Rectal smooth muscle tissue (tissue), 1 donor: ENCODE results near the gene DRC7.
"Not testable (repeated sequence)": the region's sequence is repeated elsewhere in the genome, so short reads cannot be mapped to it uniquely, and the experiment has no call there.

Experiments
- H3K27ac ChIP-seq: one replicate; pipeline ENCODE4 v1.7.0; 2013; ENCODE audit warnings: low read depth, low read length, inconsistent platforms
- H3K27me3 ChIP-seq: one replicate; pipeline ENCODE4 v1.7.0; 2013; ENCODE audit warnings: low read length; ENCODE audit not compliant: control insufficient read depth, insufficient read depth
- H3K36me3 ChIP-seq: one replicate; pipeline ENCODE4 v1.7.0; 2013; ENCODE audit warnings: low read length; ENCODE audit not compliant: control insufficient read depth, insufficient read depth
- H3K4me1 ChIP-seq: one replicate; pipeline ENCODE4 v1.7.0; 2013; ENCODE audit warnings: low read length; ENCODE audit not compliant: control insufficient read depth, insufficient read depth
- H3K4me3 ChIP-seq: one replicate; pipeline ENCODE4 v1.7.0; 2013; ENCODE audit warnings: low read length
- H3K9ac ChIP-seq: one replicate; pipeline ENCODE4 v1.7.0; 2013; ENCODE audit warnings: low read length

Gene DRC7

GRCh38 chr16:57765160-57765728 is 70.6 kb downstream of the DRC7 start:
- Histone ChIP-seq H3K36me3 (no peaks in the 10 kb centered on the region), H3K27ac (no peak overlapping the region)

DNA sequence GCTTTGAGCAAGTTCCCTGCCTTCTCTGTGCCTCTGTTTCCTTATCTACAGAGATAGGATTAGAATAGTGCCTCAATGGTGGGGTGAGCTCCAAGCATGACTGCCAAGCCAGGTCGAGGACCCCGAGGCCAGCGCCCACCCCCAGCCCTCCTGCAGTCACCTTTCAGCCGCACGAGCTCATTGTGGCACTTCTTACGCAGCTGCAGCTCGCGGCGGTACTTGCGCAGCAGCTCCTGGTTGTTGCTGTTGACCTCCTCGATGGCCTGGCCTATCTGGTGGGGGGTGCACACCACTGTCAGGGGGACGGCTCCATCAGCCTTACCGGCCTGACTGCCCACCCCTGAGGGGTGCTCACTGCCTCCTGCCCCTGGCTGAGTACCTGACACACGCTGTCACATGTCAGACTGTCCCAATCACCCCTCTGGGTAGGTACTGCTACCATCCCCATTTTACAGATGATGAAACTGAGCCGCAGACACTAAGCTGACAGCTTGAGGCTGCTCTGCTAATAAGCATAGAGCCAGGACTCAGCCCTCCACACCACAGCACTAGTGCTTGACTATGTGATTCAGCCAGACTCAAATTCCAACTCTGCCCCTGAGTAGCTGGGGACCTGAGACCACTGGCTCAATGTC is 72.2 kb downstream of the DRC7 start:
- Histone ChIP-seq H3K9ac (no peak overlapping the region), H3K27ac (no peak overlapping the region), H3K4me3 (no peak overlapping the region), H3K4me1 (no peaks in the 10 kb centered on the region), H3K27me3 (no peaks in the 10 kb centered on the region), H3K36me3 (no peaks in the 10 kb centered on the region)

More at GRCh38 chr16:57765160-57765728, 70.6 kb downstream of the DRC7 start:
- Histone ChIP-seq H3K9ac (no peak overlapping the region), H3K27me3 (no peaks in the 10 kb centered on the region), H3K4me1 (no peaks in the 10 kb centered on the region), H3K4me3 (no peak overlapping the region)

GRCh38 chr16:57769541-57770145 is 75.0 kb downstream of the DRC7 start:
- H3K9ac ChIP-seq: no peak overlapping the region
- no peaks in the 10 kb centered on the region for H3K27me3 ChIP-seq
- no peaks in the 10 kb centered on the region for H3K36me3 ChIP-seq
- no peak overlapping the region for H3K27ac ChIP-seq
- H3K4me3 ChIP-seq: no peak overlapping the region
- H3K4me1 ChIP-seq: no peaks in the 10 kb centered on the region

GRCh38 chr16:57770361-57770760 is 75.8 kb downstream of the DRC7 start:
- Histone ChIP-seq H3K36me3 (no peaks in the 10 kb centered on the region), H3K4me1 (no peaks in the 10 kb centered on the region), H3K4me3 (no peak overlapping the region), H3K9ac (no peak overlapping the region), H3K27me3 (no peaks in the 10 kb centered on the region), H3K27ac (no peak overlapping the region)

- Histone ChIP-seq H3K27me3 (no peaks in the 10 kb centered on the region), H3K36me3 (peaks cover 3% of the 10 kb centered on the region), H3K4me1 (no peaks in the 10 kb centered on the region), H3K9ac (no peak overlapping the region), H3K27ac (no peak overlapping the region), H3K4me3 (no peak overlapping the region)
Measured at GRCh38 chr16:57771141-57771785, 76.7 kb downstream of the DRC7 start.

- no peak overlapping the region for H3K9ac ChIP-seq
- no peaks in the 10 kb centered on the region for H3K4me1 ChIP-seq
- no peaks in the 10 kb centered on the region for H3K27me3 ChIP-seq
- H3K27ac ChIP-seq: no peak overlapping the region
- no peak overlapping the region for H3K4me3 ChIP-seq
- peaks cover 3% of the 10 kb centered on the region for H3K36me3 ChIP-seq
Measured at GRCh38 chr16:57773019-57773418, 78.4 kb downstream of the DRC7 start.

DNA sequence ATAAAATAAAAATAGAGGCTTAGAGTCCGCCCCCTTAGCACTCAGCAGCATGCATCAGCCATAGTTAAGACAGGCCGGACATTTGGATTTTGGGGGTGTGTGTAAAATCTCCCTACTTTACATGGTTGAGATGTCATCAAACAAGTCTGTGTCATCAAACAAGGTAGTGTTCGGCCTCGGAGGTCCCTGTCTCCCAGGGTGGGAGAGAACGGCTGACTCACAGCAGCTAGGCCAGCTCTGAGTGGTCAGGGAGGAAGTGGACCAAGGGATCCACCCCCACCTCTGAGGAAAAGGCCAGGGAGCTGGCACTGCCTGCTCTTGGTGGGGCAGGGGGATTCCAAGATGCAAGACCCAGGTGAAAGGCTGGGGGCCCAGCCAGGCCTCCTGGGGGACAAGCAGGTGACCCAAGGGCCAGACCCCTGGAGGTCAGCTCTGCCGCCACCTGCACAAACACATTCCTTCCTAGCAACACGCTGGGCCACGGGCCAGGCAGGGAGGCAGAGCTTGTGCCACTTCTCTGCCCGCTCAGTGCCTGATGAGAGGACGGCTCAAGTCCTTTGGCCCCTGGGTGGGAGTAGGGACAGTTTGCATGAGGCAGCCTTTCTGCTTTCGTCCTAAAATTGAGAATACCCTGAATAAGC is 79.2 kb downstream of the DRC7 start:
- H3K9ac ChIP-seq: no peak overlapping the region
- no peaks in the 10 kb centered on the region for H3K27me3 ChIP-seq
- no peak overlapping the region for H3K27ac ChIP-seq
- no peaks in the 10 kb centered on the region for H3K4me1 ChIP-seq
- peaks cover 3% of the 10 kb centered on the region for H3K36me3 ChIP-seq
- no peak overlapping the region for H3K4me3 ChIP-seq

- Histone ChIP-seq H3K9ac (no peak overlapping the region), H3K36me3 (peaks cover 3% of the 10 kb centered on the region), H3K4me3 (no peak overlapping the region), H3K27me3 (no peaks in the 10 kb centered on the region), H3K27ac (no peak overlapping the region), H3K4me1 (no peaks in the 10 kb centered on the region)
Measured at GRCh38 chr16:57774705-57775285, 80.2 kb downstream of the DRC7 start.

DNA sequence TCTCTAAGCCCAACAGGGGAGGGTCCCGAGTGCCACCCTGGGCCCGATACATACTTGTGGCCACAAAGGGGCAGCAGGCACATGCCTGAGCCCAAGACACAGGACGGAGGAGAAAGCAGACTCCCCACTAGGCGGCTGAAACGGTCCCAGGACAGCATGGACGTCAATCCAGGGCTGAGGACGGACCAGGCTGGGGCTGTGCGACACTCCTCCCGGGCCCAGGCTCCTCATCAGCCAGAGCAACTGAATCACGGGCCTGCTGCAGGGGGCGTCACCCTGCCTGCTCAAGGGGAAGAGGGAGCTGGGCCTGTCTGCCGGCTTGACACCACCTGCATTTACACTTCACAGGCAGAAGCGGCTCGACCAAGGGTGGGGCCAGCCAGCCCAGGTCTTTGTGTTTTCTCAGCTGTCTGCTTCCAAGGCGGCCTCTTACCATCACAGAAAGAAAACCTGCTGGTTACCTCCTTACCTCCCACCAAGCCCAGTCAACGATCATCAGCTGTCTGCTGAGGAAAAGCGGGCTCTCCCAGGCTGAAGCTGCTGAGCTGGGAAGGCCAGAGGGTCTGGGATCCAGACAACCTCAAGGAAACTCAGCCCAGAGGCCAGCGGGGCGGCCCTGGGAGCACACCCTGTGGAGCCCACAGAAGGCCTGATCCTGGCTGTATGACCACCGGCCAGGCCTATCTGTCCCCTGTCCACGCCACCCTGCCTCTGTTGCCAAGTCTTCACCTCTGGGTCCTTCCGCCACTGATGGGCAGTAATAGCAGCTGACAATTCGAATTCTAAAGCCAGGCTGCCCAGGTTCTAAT is 81.3 kb downstream of the DRC7 start:
- H3K4me3 ChIP-seq: no peak overlapping the region
- no peaks in the 10 kb centered on the region for H3K4me1 ChIP-seq
- H3K9ac ChIP-seq: no peak overlapping the region
- H3K36me3 ChIP-seq: peaks cover 3% of the 10 kb centered on the region
- H3K27me3 ChIP-seq: no peaks in the 10 kb centered on the region
- H3K27ac ChIP-seq: no peak overlapping the region

DNA sequence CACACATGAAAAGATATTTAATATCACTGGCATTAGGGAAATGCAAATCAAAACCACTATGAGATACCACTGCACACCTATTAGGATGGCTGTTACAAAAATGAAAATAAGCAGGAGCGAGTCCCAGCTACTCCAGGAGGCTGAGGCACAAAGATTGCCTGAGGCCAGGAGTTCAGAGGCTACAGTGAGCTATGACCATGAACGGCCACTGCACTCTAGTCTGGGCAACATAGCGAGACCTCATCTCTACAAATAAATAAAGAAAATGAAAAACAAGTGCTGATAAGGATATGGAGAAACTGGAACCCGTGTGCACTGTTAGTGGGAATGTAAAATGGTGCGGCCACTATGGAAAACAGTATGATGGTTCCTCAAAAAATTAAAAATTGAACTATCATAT is 84.1 kb downstream of the DRC7 start:
- Histone ChIP-seq H3K4me1 (no peaks in the 10 kb centered on the region), H3K9ac (no peak overlapping the region), H3K27me3 (no peaks in the 10 kb centered on the region), H3K27ac (no peak overlapping the region), H3K4me3 (no peak overlapping the region), H3K36me3 (peaks cover 3% of the 10 kb centered on the region)

- H3K4me3 ChIP-seq, H3K27ac ChIP-seq, H3K27me3 ChIP-seq, H3K9ac ChIP-seq, H3K36me3 ChIP-seq, H3K4me1 ChIP-seq: not testable (repeated sequence)
Measured at GRCh38 chr16:57779836-57780235, 85.2 kb downstream of the DRC7 start.
